Kidney (tissue), 14 donors: ENCODE measurements around the gene PHACTR3. TPM values are rescaled to one million over a fixed set of nuclear protein-coding genes. Genes with fewer than 3 reads are reported as not detected.

Experiments used
- DNase-seq, 5 donors: peaks; one replicate each; pipeline ENCODE4 v3.0.0-alpha.2; 2013 to 2020
- FAIRE-seq: peaks from 2 replicates; lab custom pipeline; 2012; peaks lifted over from hg19 to GRCh38; lab: Jason Lieb, UNC
- H3K27ac ChIP-seq, 2 donors: one replicate each; pipeline ENCODE4 v1.7.0; 2013; ENCODE audit warnings: low read depth in 2 of 2, low read length in 2 of 2, inconsistent platforms in 1 of 2
- H3K27me3 ChIP-seq: one replicate; pipeline ENCODE4 v1.7.1; 2013; ENCODE audit warnings: low read length, inconsistent platforms; ENCODE audit not compliant: control insufficient read depth, insufficient read depth
- H3K36me3 ChIP-seq, 3 donors: one replicate each; pipeline versions ENCODE4 v1.7.0 to v1.7.1; 2013; ENCODE audit warnings: low read length in 3 of 3, control low read depth in 1 of 3, inconsistent platforms in 1 of 3; ENCODE audit not compliant: insufficient read depth in 3 of 3, control insufficient read depth in 2 of 3
- H3K4me1 ChIP-seq, 3 donors: one replicate each; pipeline versions ENCODE4 v1.7.0 to v1.7.1; 2013; ENCODE audit warnings: low read length in 3 of 3, inconsistent platforms in 1 of 3, low read depth in 1 of 3; ENCODE audit not compliant: control insufficient read depth in 2 of 3, insufficient read depth in 2 of 3
- H3K4me3 ChIP-seq, 3 donors: one replicate each; pipeline versions ENCODE4 v1.7.0 to v1.8.1; 2013; ENCODE audit warnings: low read length in 3 of 3, control low read depth in 1 of 3, inconsistent platforms in 1 of 3
- H3K9ac ChIP-seq, 3 donors: one replicate each; pipeline versions ENCODE4 v1.7.0 to v1.7.1; 2013; ENCODE audit warnings: low read length in 3 of 3, control low read depth in 1 of 3, inconsistent platforms in 1 of 3
- H3K9me3 ChIP-seq, 3 donors: one replicate each; pipeline versions ENCODE4 v1.7.0 to v1.7.1; 2013; ENCODE audit warnings: low read length in 3 of 3, control low read depth in 1 of 3, inconsistent platforms in 1 of 3; ENCODE audit not compliant: control insufficient read depth in 2 of 3, insufficient read depth in 1 of 3
- CTCF ChIP-seq: IDR thresholded peaks from 3 replicates; pipeline ENCODE4 v1.5.1; 2012; ENCODE audit warnings: mild to moderate bottlenecking, moderate library complexity, borderline replicate concordance; ENCODE audit not compliant: insufficient read depth; ENCODE audit errors: extremely low read depth
- intact Hi-C: fragments of 100-400 bp; cut with DNase I; formaldehyde crosslinking; loops from one replicate; pipeline ENCODE4 v1.11.1; 2022
- polyA plus RNA-seq: library from polyadenylated mRNA; stranded (reverse); fragments of 350-450 nt; fragmentation: Illumina TruSeq; extraction: RNeasy Lipid Tissue Mini Kit (QIAGEN cat#74804); gene quantifications from one replicate; pipeline ENCODE4 v1.2.3, GENCODE V29; 2014; ENCODE audit warnings: low read depth, low replicate concordance; ENCODE audit not compliant: insufficient read depth
- total RNA-seq: library from RNA; stranded (reverse); fragmentation: NEBNext Ultra II Directional; extraction: Animal tissue kit (Norgen Biotek cat#: 25700); gene quantifications from one replicate; pipeline ENCODE4 v1.2.1, GENCODE V29; 2021
- donor health status: control.
- donor health status: control.
- donor health status: control.
- donor health status: control.
- donor health status: control.
- donor health status: DM: yes; HTN: yes; CAD: no.
- donor health status: Normal renal cell carcinoma (clear cell type).

Gene PHACTR3
- total and polyA plus RNA-seq, 2 donors from 2014 or later = 1.7 to 12.3 TPM

DNA sequence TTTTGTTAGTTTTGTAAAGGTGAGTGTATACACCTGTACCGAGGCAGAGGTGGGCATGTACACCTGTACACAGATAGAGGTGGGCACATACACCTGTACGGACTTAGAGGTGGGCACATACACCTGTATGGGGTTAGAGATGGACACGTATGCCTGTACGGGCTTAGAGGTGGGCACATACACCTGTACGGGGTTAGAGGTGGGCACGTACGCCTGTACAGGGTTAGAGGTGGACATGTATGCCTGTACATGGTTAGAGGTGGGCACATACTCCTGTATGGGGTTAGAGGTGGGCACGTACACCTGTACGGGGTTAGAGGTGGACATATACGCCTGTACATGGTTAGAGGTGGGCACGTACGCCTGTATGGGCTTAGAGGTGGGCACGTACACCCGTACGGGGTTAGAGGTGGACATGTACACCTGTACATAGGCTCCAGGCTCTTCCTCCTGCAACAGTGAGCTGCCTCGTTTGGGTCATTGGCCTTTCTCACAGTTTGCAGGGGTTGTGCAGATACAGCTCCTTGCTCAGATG is 63.7 kb downstream of the PHACTR3 start:
- no peak for FAIRE-seq
- no peak for DNase-seq
- Histone ChIP-seq H3K36me3 (no peaks in the 10 kb centered on the region), H3K27me3 (no peaks in the 10 kb centered on the region), H3K9ac (no peak overlapping the region), H3K27ac (no peak overlapping the region), H3K4me1 (no peaks in the 10 kb centered on the region), H3K9me3 (no peaks in the 10 kb centered on the region), H3K4me3 (no peak overlapping the region)
- intact Hi-C loops = no loop called here
- no peak for TF ChIP-seq CTCF

GRCh38 chr20:59668926-59669850 is 64.8 kb downstream of the PHACTR3 start:
- DNase-seq (no peak), FAIRE-seq (no peak)
- TF ChIP-seq CTCF = no peak
- Histone ChIP-seq H3K27me3 (no peaks in the 10 kb centered on the region), H3K4me1 (no peaks in the 10 kb centered on the region), H3K9me3 (no peaks in the 10 kb centered on the region), H3K4me3 (no peak overlapping the region), H3K36me3 (no peaks in the 10 kb centered on the region), H3K9ac (no peak overlapping the region), H3K27ac (no peak overlapping the region)
- intact Hi-C loops = no loop called here

DNA sequence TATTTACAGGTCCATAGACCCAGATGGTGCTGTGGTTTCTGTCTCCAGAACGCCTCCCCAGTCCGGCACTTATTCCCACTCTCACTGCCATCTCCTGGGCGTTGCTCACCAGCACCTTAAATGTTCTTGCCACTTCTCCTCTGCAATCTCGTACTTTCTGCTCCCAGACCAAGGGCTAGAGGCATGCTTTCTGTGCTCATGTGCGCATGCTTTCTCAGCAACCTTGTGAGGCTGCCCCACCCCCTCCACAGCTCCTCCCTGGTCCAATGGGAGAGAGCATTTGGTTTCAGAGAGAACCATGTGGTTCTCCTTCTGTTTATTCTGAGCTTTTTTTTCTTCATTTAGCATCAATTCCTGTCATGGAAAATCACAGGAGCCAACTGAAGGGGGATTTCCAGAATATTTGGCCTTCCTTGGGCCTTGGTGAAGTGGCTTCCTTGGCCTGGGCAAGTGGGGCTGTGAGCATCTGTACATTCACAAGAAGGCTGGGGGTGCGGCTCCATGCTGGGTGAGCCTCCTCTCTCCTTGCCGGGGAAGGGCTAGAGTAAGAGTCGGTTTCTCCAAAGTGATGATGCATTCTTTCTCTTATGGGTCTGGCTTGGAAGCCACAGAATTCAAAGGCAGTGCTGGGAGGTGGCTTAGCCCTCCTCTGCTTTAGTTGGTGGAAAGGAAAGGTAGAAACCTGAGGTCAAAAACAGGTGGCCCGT is 66.6 kb downstream of the PHACTR3 start:
- H3K9ac ChIP-seq = no peak overlapping the region
- H3K27me3 ChIP-seq = no peaks in the 10 kb centered on the region
- H3K4me3 ChIP-seq = no peak overlapping the region
- no peak for FAIRE-seq
- no peaks in the 10 kb centered on the region for H3K36me3 ChIP-seq
- H3K4me1 ChIP-seq = no peaks in the 10 kb centered on the region
- DNase-seq = no peak
- H3K9me3 ChIP-seq = no peaks in the 10 kb centered on the region
- TF ChIP-seq CTCF = no peak
- H3K27ac ChIP-seq = no peak overlapping the region
- intact Hi-C loops = no loop called here
